AG04449 (cell line): ENCODE results near the gene RHCG.

Source experiments
- CTCF ChIA-PET: fragments of 350-600 bp; formaldehyde crosslinking; extraction: SDS; loops from one replicate; lab custom pipeline; 2021; ENCODE audit warnings: antibody characterized with exemption; lab: Yijun Ruan, JAX
- POLR2A ChIA-PET: fragments of 400-600, 350-600 bp; formaldehyde crosslinking; extraction: SDS; loops from one replicate; lab custom pipeline; 2020; ENCODE audit warnings: antibody characterized with exemption, inconsistent platforms; lab: Yijun Ruan, JAX
- DNase-seq: peaks from one replicate; pipeline ENCODE4 v3.0.0-alpha.2; 2010; ENCODE audit warnings: low read depth, low spot score
- H3K4me3 ChIP-seq: 2 replicates; pipeline ENCODE4 v1.5.1; 2011; ENCODE audit warnings: low read depth, mild to moderate bottlenecking, control low read depth, low read length
- CTCF ChIP-seq: IDR thresholded peaks from one replicate; pipeline ENCODE4 v1.5.1; 2011; ENCODE audit warnings: mild to moderate bottlenecking, moderate library complexity, low read length, control low read depth, inconsistent platforms; ENCODE audit not compliant: insufficient read depth; ENCODE audit errors: missing control alignments

The RHCG gene

GRCh38 chr15:89500397-89501270 lies 4.3 kb upstream of the RHCG start:
- CTCF ChIA-PET = interaction anchor here (0.6 to 2.6 kb wide), 3 partner anchors 19 to 142 kb away, joined by 3 to 5 read pairs (median 4); no protein-coding TSS in a partner anchor
- POLR2A ChIA-PET = no interaction called here
- no peak for DNase-seq
- TF ChIP-seq CTCF = no peak
- no peak overlapping the region for H3K4me3 ChIP-seq

- POLR2A ChIA-PET = no interaction called here
- CTCF ChIA-PET = no interaction called here
- DNase-seq = no peak
- TF ChIP-seq CTCF = no peak
- no peak overlapping the region for H3K4me3 ChIP-seq
Observed at GRCh38 chr15:89499156-89499555, 2.8 kb upstream of the RHCG start.

- CTCF ChIA-PET = interaction anchor here (0.6 to 1.0 kb wide), 2 partner anchors 10 to 140 kb away, joined by 3 read pairs; no protein-coding TSS in a partner anchor
- POLR2A ChIA-PET = no interaction called here
- no peak for TF ChIP-seq CTCF
- H3K4me3 ChIP-seq = no peak overlapping the region
- DNase-seq = no peak
Observed at GRCh38 chr15:89498574-89498906, 2.2 kb upstream of the RHCG start.

- TF ChIP-seq CTCF = no peak
- ChIA-PET POLR2A (no interaction called here), CTCF (no interaction called here)
- no peak overlapping the region for H3K4me3 ChIP-seq
- no peak for DNase-seq
Observed at GRCh38 chr15:89497231-89497630, 848 bp upstream of the RHCG start.

- no peak for TF ChIP-seq CTCF
- no peak for DNase-seq
- ChIA-PET CTCF (interaction anchor here (1.8 to 2.1 kb wide), 2 partner anchors 10 to 52 kb away, joined by 5 to 6 read pairs; no protein-coding TSS in a partner anchor), POLR2A (no interaction called here)
- H3K4me3 ChIP-seq = no peak overlapping the region
Observed at GRCh38 chr15:89495638-89496145, 691 bp downstream of the RHCG start.

GRCh38 chr15:89494941-89495637 lies 1.3 kb downstream of the RHCG start:
- POLR2A ChIA-PET = no interaction called here
- no peak for DNase-seq
- H3K4me3 ChIP-seq = no peak overlapping the region
- CTCF ChIA-PET = interaction anchor here (0.6 to 2.1 kb wide), 5 partner anchors 11 to 66 kb away, joined by 3 to 6 read pairs (median 5); no protein-coding TSS in a partner anchor
- TF ChIP-seq CTCF = no peak
